Right atrium auricular region (tissue), 2 donors: ENCODE results near the gene AGK. TPM values are rescaled to one million over a fixed set of nuclear protein-coding genes. Genes with fewer than 3 reads are reported as not detected.

Experiments used
- DNase-seq: peaks from one replicate; pipeline ENCODE4 v3.0.0-alpha.2; 2019; ENCODE audit warnings: low spot score
- H3K27ac ChIP-seq, 2 donors: fragments of 200-600 bp; sonication (generic); 1 replicate in 1 of 2; 2 replicates in 1 of 2; pipeline ENCODE4 v1.5.1; 2016 to 2019
- H3K27me3 ChIP-seq, 2 donors: fragments of 200-600 bp; sonication (generic); one replicate each; pipeline versions ENCODE4 v1.5.1 to v1.6.0; 2017 to 2019
- H3K36me3 ChIP-seq: fragments of 200-600 bp; sonication (generic); one replicate; pipeline ENCODE4 v1.5.1; 2016
- H3K4me1 ChIP-seq, 2 donors: fragments of 200-600 bp; sonication (generic); one replicate each; pipeline versions ENCODE4 v1.5.1 to v1.6.0; 2017 to 2019
- H3K4me3 ChIP-seq, 2 donors: fragments of 200-600 bp; sonication (generic); 1 replicate in 1 of 2; 2 replicates in 1 of 2; pipeline ENCODE4 v1.5.1; 2017 to 2019; ENCODE audit warnings: mild to moderate bottlenecking in 1 of 2, moderate library complexity in 1 of 2
- H3K9me3 ChIP-seq, 2 donors: fragments of 200-600 bp; sonication (generic); one replicate each; pipeline ENCODE4 v1.5.1; 2019
- total RNA-seq, 2 donors: library from RNA; depleted of rRNA; stranded (reverse); fragments of >200 nt; gene quantifications; one replicate each; pipeline ENCODE4 v1.1.0, GENCODE V29; 2016
- TF ChIP-seq, protein P1 (sequence below), 2 donors: fragments of 200-600 bp; sonication (generic); IDR thresholded peaks; one replicate each; pipeline ENCODE4 v1.5.1; 2019; ENCODE audit warnings: antibody characterized with exemption in 2 of 2

The AGK gene, protein sequence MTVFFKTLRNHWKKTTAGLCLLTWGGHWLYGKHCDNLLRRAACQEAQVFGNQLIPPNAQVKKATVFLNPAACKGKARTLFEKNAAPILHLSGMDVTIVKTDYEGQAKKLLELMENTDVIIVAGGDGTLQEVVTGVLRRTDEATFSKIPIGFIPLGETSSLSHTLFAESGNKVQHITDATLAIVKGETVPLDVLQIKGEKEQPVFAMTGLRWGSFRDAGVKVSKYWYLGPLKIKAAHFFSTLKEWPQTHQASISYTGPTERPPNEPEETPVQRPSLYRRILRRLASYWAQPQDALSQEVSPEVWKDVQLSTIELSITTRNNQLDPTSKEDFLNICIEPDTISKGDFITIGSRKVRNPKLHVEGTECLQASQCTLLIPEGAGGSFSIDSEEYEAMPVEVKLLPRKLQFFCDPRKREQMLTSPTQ
- 10 to 100 TPM; 24.2 to 41.9 TPM for total RNA-seq

DNA sequence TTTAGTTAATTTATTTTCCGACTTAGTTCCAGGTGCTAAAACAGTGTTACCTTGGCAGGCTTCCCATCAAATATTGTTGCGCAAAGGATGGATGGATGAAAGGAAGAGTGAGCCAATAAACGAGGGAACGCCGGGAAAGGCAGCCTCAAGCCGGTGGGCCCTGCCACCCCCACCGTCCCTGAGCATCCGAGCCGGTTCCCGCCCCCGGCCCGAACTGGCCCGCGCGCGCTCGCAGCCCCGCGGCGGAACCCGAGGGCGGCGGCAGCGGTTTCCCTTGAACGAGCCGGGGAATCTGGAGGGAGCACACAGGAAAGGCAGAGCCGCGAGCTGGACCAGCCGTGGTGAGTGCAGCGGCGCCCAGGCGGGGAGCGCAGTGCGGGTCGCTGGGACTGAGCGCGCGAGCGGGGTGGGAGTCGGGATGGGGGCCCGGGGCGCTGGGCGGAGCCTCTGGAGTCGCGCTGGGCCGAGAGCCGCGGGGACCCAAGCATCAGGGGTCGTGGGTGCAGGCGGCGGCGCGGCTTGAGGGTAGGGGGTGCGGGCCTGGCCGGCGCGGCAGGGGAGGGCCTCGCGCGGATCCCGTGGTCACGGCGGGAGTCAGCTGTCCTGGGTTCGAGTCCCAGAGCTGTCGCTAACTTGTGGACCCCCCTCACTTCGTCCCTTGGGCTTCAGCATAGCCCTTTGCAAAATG lies at the start of gene AGK:
Gene AGK, plus strand, starts transcription at position 317 of the 688 bp plus-strand sequence. CDS start 4,057 bp downstream, outside the sequence.
- Histone ChIP-seq H3K27me3 (no peaks in the 10 kb centered on the region), H3K4me3 (peak within 1 kb of the TSS; percentile 87 to 95), H3K9me3 (no peaks in the 10 kb centered on the region), H3K27ac (peak within 1 kb of the TSS; percentile 79 to 84), H3K36me3 (peaks cover 7% of the 10 kb centered on the region), H3K4me1 (peaks cover 0 to 21% of the 10 kb centered on the region in 2 donors)
- TF ChIP-seq, protein P1, sequence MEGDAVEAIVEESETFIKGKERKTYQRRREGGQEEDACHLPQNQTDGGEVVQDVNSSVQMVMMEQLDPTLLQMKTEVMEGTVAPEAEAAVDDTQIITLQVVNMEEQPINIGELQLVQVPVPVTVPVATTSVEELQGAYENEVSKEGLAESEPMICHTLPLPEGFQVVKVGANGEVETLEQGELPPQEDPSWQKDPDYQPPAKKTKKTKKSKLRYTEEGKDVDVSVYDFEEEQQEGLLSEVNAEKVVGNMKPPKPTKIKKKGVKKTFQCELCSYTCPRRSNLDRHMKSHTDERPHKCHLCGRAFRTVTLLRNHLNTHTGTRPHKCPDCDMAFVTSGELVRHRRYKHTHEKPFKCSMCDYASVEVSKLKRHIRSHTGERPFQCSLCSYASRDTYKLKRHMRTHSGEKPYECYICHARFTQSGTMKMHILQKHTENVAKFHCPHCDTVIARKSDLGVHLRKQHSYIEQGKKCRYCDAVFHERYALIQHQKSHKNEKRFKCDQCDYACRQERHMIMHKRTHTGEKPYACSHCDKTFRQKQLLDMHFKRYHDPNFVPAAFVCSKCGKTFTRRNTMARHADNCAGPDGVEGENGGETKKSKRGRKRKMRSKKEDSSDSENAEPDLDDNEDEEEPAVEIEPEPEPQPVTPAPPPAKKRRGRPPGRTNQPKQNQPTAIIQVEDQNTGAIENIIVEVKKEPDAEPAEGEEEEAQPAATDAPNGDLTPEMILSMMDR (IDR thresholded peaks at IDR 0.05): peak in 1 of 2 donors; percentile 34
- DNase-seq: no peak

DNA sequence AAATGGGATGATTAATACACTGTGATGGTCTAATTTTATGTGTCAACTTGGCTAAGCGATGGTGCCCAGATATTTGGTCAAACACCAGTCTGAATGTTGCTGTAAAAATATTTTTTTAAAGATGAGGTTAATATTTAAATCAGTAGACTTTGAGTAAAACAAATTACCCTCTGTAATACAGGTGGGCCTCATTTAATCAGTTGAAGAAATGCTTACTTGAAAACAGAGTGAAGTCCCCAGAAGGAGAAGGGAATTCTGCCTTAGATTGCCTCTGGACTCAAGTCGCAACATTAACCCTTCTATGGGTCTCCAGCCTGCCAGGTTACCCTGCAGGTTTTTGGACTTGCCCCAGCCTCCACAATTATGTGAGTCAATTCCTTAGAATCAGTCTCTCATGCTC lies 49.8 kb upstream of the AGK start:
- TF ChIP-seq, protein P1 (IDR thresholded peaks at IDR 0.05): no peak
- DNase-seq: no peak
- no peaks in the 10 kb centered on the region for H3K4me1 ChIP-seq

DNA sequence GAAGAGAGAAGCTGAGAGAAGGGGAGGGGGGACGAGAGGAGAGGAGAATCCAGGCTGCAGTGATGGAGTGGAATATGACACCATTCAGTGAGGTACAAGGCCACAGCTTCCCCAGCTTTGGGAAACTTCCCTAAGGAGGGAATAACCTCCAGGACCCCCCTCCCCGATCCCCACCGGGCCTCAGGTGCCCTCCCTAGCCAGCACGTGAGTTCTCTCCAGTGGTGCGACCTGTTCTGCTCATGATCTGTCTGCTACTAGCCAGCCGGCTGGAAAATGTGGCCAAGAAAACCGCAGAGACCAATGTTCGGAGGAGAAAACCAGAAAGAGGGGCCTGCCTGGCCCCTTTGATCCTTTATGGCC lies 39.9 kb upstream of the AGK start:
- Histone ChIP-seq H3K9me3 (no peaks in the 10 kb centered on the region), H3K36me3 (no peaks in the 10 kb centered on the region), H3K4me1 (peaks cover 0 to 11% of the 10 kb centered on the region in 2 donors), H3K4me3 (peak overlapping the region in 1 of 2 donors; percentile 41), H3K27me3 (no peaks in the 10 kb centered on the region), H3K27ac (peak overlapping the region in 1 of 2 donors; percentile 39)
- no peak for DNase-seq
- TF ChIP-seq, protein P1 (IDR thresholded peaks at IDR 0.05): no peak

More for the DNA sequence above, 49.8 kb upstream of the AGK start:
- H3K9me3 ChIP-seq: no peaks in the 10 kb centered on the region
- no peak overlapping the region for H3K4me3 ChIP-seq
- H3K27ac ChIP-seq: no peak overlapping the region
- no peaks in the 10 kb centered on the region for H3K36me3 ChIP-seq
- H3K27me3 ChIP-seq: no peaks in the 10 kb centered on the region

DNA sequence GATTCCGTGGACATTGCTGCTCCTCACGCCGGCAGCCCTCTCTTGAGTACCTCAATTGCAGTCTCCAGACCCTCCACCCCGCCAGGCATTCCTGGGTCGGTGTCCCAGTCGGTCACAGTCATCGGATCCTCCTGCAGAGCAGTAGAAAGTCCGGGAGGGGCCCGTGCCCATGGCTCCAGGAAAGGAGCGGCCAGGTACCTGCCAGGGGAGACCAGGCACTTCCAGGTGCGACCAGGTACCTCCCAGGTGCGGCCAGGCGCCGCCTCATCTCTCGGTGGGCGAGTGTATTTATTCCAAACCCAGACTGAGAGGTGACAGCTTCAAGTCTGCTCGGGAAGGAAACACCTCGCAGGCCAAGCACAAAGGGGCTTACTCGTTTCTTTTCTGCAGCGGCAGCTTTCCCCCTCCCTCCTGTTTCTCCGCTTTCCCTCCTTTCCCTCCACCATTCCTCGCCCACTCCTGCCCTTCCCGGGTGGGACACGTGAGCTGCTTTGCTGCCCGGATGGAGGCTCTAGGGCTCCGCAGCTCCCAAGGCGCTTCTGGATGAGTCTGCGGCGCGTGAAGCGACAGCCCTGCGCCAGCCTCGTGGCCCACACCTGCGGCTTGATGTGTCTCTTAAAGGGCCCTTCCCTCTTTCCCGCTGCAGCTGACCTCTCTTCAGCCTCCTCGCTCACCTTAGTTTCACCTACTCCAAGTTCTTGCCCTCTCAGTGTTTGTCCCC lies 39.4 kb upstream of the AGK start:
- H3K36me3 ChIP-seq: no peaks in the 10 kb centered on the region
- no peaks in the 10 kb centered on the region for H3K9me3 ChIP-seq
- peaks cover 0 to 11% of the 10 kb centered on the region in 2 donors for H3K4me1 ChIP-seq
- no peak for DNase-seq
- no peaks in the 10 kb centered on the region for H3K27me3 ChIP-seq
- H3K27ac ChIP-seq: peak overlapping the region in 1 of 2 donors; percentile 39
- TF ChIP-seq, protein P1 (IDR thresholded peaks at IDR 0.05): no peak
- H3K4me3 ChIP-seq: peak overlapping the region; percentile 11 to 41

DNA sequence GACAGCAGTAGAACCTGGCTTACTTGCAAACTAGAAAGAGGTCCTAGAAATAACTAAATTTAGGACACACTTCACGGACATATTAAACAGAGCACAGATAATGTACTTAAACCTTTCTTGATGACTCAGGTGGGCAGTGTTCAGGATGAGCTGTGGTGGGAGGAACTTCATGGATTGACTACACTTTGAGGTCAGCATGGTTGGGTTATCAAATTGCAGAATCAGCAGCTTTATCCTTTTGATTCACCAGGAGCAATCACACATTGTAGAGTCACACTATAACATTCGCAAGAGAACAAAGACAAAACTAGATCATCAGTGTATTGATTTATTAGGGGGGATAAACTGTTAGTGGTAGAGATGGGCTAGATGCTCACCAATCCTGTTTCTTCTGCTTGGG lies 38.6 kb upstream of the AGK start:
- Histone ChIP-seq H3K27ac (no peak overlapping the region), H3K4me1 (peaks cover 0 to 11% of the 10 kb centered on the region in 2 donors), H3K27me3 (no peaks in the 10 kb centered on the region), H3K4me3 (no peak overlapping the region), H3K36me3 (no peaks in the 10 kb centered on the region), H3K9me3 (no peaks in the 10 kb centered on the region)
- no peak for DNase-seq
- TF ChIP-seq, protein P1 (IDR thresholded peaks at IDR 0.05): no peak
